ENCODE data around the gene CHCHD6.

The CHCHD6 gene

DNA sequence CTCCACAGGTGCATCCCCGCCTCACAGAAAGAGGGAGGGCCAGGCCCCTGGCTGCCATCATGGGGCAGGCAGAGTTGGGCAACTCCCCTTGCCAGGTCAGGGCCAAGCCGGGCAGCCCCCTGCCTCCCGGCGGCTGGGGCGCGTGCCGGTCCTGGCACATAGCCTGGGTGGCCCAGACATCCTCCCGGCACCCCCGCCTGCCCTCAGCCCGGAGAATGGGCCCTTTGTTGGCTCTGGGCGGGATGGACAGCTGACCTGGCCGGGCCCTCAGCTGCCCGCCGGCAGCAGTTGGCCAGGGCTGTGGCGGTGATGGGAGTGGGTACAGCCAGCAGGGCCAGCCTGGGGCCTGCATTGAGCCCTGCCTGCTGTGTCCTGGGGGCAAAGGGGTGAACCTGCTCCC, 295.3 kb downstream of the CHCHD6 start:
- H3K9me3 ChIP-seq (ENCODE audit: insufficient read depth, low read length): no peaks in the 10 kb centered on the region
- H3K9ac ChIP-seq (ENCODE audit: low read length): no peak overlapping the region
- H3K79me2 ChIP-seq (ENCODE audit: insufficient read depth, low read length): no peaks in the 10 kb centered on the region
- no peaks in the 10 kb centered on the region for H3K27me3 ChIP-seq (ENCODE audit: low read length)
- H3K4me2 ChIP-seq (ENCODE audit: low read depth, low read length, poor library complexity, severe bottlenecking): no peak overlapping the region
- TF ChIP-seq, protein P1, sequence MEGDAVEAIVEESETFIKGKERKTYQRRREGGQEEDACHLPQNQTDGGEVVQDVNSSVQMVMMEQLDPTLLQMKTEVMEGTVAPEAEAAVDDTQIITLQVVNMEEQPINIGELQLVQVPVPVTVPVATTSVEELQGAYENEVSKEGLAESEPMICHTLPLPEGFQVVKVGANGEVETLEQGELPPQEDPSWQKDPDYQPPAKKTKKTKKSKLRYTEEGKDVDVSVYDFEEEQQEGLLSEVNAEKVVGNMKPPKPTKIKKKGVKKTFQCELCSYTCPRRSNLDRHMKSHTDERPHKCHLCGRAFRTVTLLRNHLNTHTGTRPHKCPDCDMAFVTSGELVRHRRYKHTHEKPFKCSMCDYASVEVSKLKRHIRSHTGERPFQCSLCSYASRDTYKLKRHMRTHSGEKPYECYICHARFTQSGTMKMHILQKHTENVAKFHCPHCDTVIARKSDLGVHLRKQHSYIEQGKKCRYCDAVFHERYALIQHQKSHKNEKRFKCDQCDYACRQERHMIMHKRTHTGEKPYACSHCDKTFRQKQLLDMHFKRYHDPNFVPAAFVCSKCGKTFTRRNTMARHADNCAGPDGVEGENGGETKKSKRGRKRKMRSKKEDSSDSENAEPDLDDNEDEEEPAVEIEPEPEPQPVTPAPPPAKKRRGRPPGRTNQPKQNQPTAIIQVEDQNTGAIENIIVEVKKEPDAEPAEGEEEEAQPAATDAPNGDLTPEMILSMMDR (IDR thresholded peaks at IDR 0.05; ENCODE audit: insufficient read depth, low read length, poor library complexity, severe bottlenecking): no peak
- no peak for TF ChIP-seq EZH2phosphoT487 (conservative IDR thresholded peaks at IDR 0.05; ENCODE audit: low read length)
- no peak overlapping the region for H3K4me3 ChIP-seq (ENCODE audit: insufficient read depth, low read length, poor library complexity, severe bottlenecking)
- no peaks in the 10 kb centered on the region for H3K9me2 ChIP-seq (replicated peaks; ENCODE audit: insufficient read depth, low read length)
- no peak overlapping the region for H3K27ac ChIP-seq (ENCODE audit: low read depth, low read length)
- no peak overlapping the region for H2AFZ ChIP-seq (ENCODE audit: low read depth, low read length, severe bottlenecking)
- H3F3A ChIP-seq (ENCODE audit: insufficient read depth): no peaks in the 10 kb centered on the region
- H3K36me3 ChIP-seq (ENCODE audit: low read length): no peaks in the 10 kb centered on the region
- no peaks in the 10 kb centered on the region for H4K20me1 ChIP-seq (ENCODE audit: low read depth, low read length)

DNA sequence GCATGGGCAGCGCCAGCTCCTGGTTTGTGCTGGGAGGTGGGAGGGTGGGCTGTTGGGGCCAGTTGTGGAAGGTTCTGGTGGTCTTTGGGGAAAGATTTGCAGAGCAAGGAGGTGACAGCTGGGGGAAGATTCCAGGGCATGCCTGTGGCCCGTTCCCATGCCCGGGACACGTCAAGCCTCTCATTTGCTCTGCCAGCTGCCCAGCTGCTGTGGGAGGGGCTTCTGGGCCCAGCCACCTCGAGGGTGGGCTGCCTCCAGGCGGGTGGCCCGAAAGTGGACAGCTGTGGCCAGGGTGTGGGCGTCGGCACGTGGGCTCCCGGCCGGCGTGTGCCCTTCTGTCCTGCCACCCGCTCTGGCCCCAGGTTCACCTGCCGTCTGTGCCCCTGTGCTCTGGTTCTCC, 296.1 kb downstream of the CHCHD6 start:
- Histone ChIP-seq H3K36me3 (ENCODE audit: low read length) (no peaks in the 10 kb centered on the region), H3K27me3 (ENCODE audit: low read length) (no peaks in the 10 kb centered on the region), H2AFZ (ENCODE audit: low read depth, low read length, severe bottlenecking) (no peak overlapping the region), H4K20me1 (ENCODE audit: low read depth, low read length) (no peaks in the 10 kb centered on the region), H3F3A (ENCODE audit: insufficient read depth) (no peaks in the 10 kb centered on the region), H3K27ac (ENCODE audit: low read depth, low read length) (no peak overlapping the region), H3K4me2 (ENCODE audit: low read depth, low read length, poor library complexity, severe bottlenecking) (no peak overlapping the region), H3K9me3 (ENCODE audit: insufficient read depth, low read length) (no peaks in the 10 kb centered on the region), H3K79me2 (ENCODE audit: insufficient read depth, low read length) (no peaks in the 10 kb centered on the region), H3K9ac (ENCODE audit: low read length) (no peak overlapping the region), H3K4me3 (ENCODE audit: insufficient read depth, low read length, poor library complexity, severe bottlenecking) (no peak overlapping the region), H3K9me2 (replicated peaks; ENCODE audit: insufficient read depth, low read length) (no peaks in the 10 kb centered on the region)
- TF ChIP-seq EZH2phosphoT487 (conservative IDR thresholded peaks at IDR 0.05; ENCODE audit: low read length): no peak
- TF ChIP-seq, protein P1 (IDR thresholded peaks at IDR 0.05; ENCODE audit: insufficient read depth, low read length, poor library complexity, severe bottlenecking): no peak

DNA sequence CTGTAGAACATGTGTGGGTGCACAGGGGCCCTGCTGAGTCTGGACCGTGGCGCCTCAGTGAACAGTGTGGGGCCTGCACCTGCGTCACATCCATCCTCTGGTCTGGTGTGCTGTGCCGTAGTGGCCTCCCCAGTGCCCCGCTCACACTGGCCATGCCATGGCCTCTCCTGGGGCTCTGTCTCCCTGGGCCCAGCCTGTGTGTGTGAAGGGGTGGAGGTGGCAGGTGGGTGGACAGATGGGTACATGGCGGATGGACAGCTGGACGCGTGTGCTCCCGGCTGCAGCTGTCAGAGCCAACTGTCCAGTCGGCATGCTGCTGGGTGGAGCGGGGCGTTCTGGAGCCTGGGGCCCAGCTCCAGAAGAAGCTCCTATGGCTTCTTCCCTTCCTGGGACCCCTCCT, 296.7 kb downstream of the CHCHD6 start:
- Histone ChIP-seq H3K9ac (ENCODE audit: low read length) (no peak overlapping the region), H3K27me3 (ENCODE audit: low read length) (no peaks in the 10 kb centered on the region), H3K27ac (ENCODE audit: low read depth, low read length) (no peak overlapping the region), H3K79me2 (ENCODE audit: insufficient read depth, low read length) (no peaks in the 10 kb centered on the region), H4K20me1 (ENCODE audit: low read depth, low read length) (no peaks in the 10 kb centered on the region), H3K36me3 (ENCODE audit: low read length) (no peaks in the 10 kb centered on the region), H3F3A (ENCODE audit: insufficient read depth) (no peaks in the 10 kb centered on the region), H3K4me3 (ENCODE audit: insufficient read depth, low read length, poor library complexity, severe bottlenecking) (no peak overlapping the region), H3K9me3 (ENCODE audit: insufficient read depth, low read length) (no peaks in the 10 kb centered on the region), H3K4me2 (ENCODE audit: low read depth, low read length, poor library complexity, severe bottlenecking) (no peak overlapping the region), H2AFZ (ENCODE audit: low read depth, low read length, severe bottlenecking) (no peak overlapping the region), H3K9me2 (replicated peaks; ENCODE audit: insufficient read depth, low read length) (no peaks in the 10 kb centered on the region)
- TF ChIP-seq, protein P1 (IDR thresholded peaks at IDR 0.05; ENCODE audit: insufficient read depth, low read length, poor library complexity, severe bottlenecking): no peak
- no peak for TF ChIP-seq EZH2phosphoT487 (conservative IDR thresholded peaks at IDR 0.05; ENCODE audit: low read length)
